Measurements from ENCODE around the gene PDE10A.

- no peak for TF ChIP-seq CTCF (IDR thresholded peaks at IDR 0.05)
- TF ChIP-seq POLR2A (IDR thresholded peaks at IDR 0.05), result no peak
These were observed 297.7 kb downstream of the PDE10A start for GRCh38 chr6:165365371-165365770.
